ENCODE measurements around the gene MAP2K1.

The MAP2K1 gene

DNA sequence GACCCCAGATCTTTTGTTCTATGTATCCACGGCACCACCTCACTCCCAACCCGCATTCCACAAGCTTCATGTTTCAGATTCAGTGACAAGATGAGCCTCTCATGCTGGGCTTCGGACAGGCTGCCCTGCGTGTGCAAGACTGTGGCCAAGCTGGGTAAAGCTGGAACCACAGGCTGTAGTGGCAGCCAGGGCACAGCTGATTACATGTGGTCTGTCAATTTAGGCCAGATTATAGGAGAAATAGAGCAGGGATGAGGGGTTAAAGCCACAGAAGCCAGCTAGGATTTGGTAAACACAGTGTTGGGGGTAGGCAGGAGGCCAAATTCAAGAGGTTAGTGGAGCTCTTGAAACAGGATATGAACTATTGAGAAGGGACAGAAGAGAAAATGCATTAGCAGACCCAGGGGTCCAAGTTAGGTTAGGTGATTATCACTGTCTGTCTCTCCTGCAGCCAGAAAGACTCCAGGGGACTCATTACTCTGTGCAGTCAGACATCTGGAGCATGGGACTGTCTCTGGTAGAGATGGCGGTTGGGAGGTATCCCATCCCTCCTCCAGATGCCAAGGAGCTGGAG, 97.9 kb downstream of the MAP2K1 start:
- Histone ChIP-seq H3K36me3 (ENCODE audit: control insufficient read depth, low read length) (peaks cover 80% of the 10 kb centered on the region), H3K4me2 (ENCODE audit: low read length) (no peak overlapping the region), H4K20me1 (ENCODE audit: control insufficient read depth, insufficient read depth, low read depth, low read length) (no peaks in the 10 kb centered on the region), H3K9me2 (replicated peaks; ENCODE audit: control insufficient read depth, low read length) (no peaks in the 10 kb centered on the region), H3F3A (ENCODE audit: control insufficient read depth, insufficient read depth) (peaks cover 11% of the 10 kb centered on the region), H3K9me3 (ENCODE audit: control insufficient read depth, insufficient read depth, low read length) (no peaks in the 10 kb centered on the region), H3K27me3 (ENCODE audit: control insufficient read depth, low read length) (no peaks in the 10 kb centered on the region), H3K27ac (ENCODE audit: low read depth, low read length) (no peak overlapping the region), H3K4me1 (ENCODE audit: control insufficient read depth, low read length) (no peaks in the 10 kb centered on the region), H3K4me3 (ENCODE audit: low read length) (no peak overlapping the region), H3K79me2 (ENCODE audit: control insufficient read depth, low read length) (0 out of 2 replicates have a peak, but pooled peaks cover 4% of the 10 kb centered on the region)
- TF ChIP-seq, protein P1, sequence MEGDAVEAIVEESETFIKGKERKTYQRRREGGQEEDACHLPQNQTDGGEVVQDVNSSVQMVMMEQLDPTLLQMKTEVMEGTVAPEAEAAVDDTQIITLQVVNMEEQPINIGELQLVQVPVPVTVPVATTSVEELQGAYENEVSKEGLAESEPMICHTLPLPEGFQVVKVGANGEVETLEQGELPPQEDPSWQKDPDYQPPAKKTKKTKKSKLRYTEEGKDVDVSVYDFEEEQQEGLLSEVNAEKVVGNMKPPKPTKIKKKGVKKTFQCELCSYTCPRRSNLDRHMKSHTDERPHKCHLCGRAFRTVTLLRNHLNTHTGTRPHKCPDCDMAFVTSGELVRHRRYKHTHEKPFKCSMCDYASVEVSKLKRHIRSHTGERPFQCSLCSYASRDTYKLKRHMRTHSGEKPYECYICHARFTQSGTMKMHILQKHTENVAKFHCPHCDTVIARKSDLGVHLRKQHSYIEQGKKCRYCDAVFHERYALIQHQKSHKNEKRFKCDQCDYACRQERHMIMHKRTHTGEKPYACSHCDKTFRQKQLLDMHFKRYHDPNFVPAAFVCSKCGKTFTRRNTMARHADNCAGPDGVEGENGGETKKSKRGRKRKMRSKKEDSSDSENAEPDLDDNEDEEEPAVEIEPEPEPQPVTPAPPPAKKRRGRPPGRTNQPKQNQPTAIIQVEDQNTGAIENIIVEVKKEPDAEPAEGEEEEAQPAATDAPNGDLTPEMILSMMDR (IDR thresholded peaks at IDR 0.05; ENCODE audit: low read depth, low read length, poor library complexity, severe bottlenecking): no peak
- TF ChIP-seq EZH2phosphoT487 (IDR thresholded peaks at IDR 0.05; ENCODE audit: borderline replicate concordance, low read length): no peak

DNA sequence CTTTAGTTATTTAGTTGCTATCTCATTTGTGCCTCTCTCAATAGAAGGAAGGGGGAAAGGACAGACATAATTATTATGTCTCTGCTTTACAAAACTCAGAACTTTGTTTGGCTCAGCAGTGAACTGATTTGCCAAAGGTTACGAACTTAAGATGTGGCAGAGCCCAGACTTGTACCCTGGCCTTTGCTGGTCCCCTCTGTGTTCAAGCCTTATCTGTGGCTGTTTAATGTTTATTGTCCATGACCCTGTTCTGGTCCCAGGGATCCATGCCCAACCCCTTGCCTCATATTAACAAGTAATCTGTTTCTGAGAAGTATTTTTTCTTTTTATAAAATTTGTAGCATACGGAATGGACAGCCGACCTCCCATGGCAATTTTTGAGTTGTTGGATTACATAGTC, 100.2 kb downstream of the MAP2K1 start:
- H3K9me3 ChIP-seq (ENCODE audit: control insufficient read depth, insufficient read depth, low read length): no peaks in the 10 kb centered on the region
- 0 out of 2 replicates have a peak, but pooled peaks cover 4% of the 10 kb centered on the region for H3K79me2 ChIP-seq (ENCODE audit: control insufficient read depth, low read length)
- H3K4me3 ChIP-seq (ENCODE audit: low read length): no peak overlapping the region
- H3K4me2 ChIP-seq (ENCODE audit: low read length): no peak overlapping the region
- no peaks in the 10 kb centered on the region for H3K4me1 ChIP-seq (ENCODE audit: control insufficient read depth, low read length)
- H3K27ac ChIP-seq (ENCODE audit: low read depth, low read length): no peak overlapping the region
- H3K9me2 ChIP-seq (replicated peaks; ENCODE audit: control insufficient read depth, low read length): no peaks in the 10 kb centered on the region
- H4K20me1 ChIP-seq (ENCODE audit: control insufficient read depth, insufficient read depth, low read depth, low read length): no peaks in the 10 kb centered on the region
- H3F3A ChIP-seq (ENCODE audit: control insufficient read depth, insufficient read depth): peaks cover 27% of the 10 kb centered on the region
- no peaks in the 10 kb centered on the region for H3K27me3 ChIP-seq (ENCODE audit: control insufficient read depth, low read length)
- peaks cover 85% of the 10 kb centered on the region for H3K36me3 ChIP-seq (ENCODE audit: control insufficient read depth, low read length)
- TF ChIP-seq, protein P1 (IDR thresholded peaks at IDR 0.05; ENCODE audit: low read depth, low read length, poor library complexity, severe bottlenecking): no peak
- no peak for TF ChIP-seq EZH2phosphoT487 (IDR thresholded peaks at IDR 0.05; ENCODE audit: borderline replicate concordance, low read length)

GRCh38 chr15:66488525-66488924, 101.8 kb downstream of the MAP2K1 start:
- no peak overlapping the region for H3K4me3 ChIP-seq (ENCODE audit: low read length)
- H3K27me3 ChIP-seq (ENCODE audit: control insufficient read depth, low read length): no peaks in the 10 kb centered on the region
- no peaks in the 10 kb centered on the region for H3K9me2 ChIP-seq (replicated peaks; ENCODE audit: control insufficient read depth, low read length)
- H3F3A ChIP-seq (ENCODE audit: control insufficient read depth, insufficient read depth): peaks cover 40% of the 10 kb centered on the region
- H4K20me1 ChIP-seq (ENCODE audit: control insufficient read depth, insufficient read depth, low read depth, low read length): no peaks in the 10 kb centered on the region
- H3K27ac ChIP-seq (ENCODE audit: low read depth, low read length): no peak overlapping the region
- no peak overlapping the region for H3K4me2 ChIP-seq (ENCODE audit: low read length)
- H3K4me1 ChIP-seq (ENCODE audit: control insufficient read depth, low read length): no peaks in the 10 kb centered on the region
- H3K36me3 ChIP-seq (ENCODE audit: control insufficient read depth, low read length): peaks cover 91% of the 10 kb centered on the region
- H3K9me3 ChIP-seq (ENCODE audit: control insufficient read depth, insufficient read depth, low read length): no peaks in the 10 kb centered on the region
- TF ChIP-seq, protein P1 (IDR thresholded peaks at IDR 0.05; ENCODE audit: low read depth, low read length, poor library complexity, severe bottlenecking): no peak
- TF ChIP-seq EZH2phosphoT487 (IDR thresholded peaks at IDR 0.05; ENCODE audit: borderline replicate concordance, low read length): no peak
- peaks cover 4% of the 10 kb centered on the region; the same call in 1 of the 2 replicates for H3K79me2 ChIP-seq (ENCODE audit: control insufficient read depth, low read length)
